Gastrocnemius medialis (tissue), 4 donors: ENCODE results near the gene CMC1. TPM values are rescaled to one million over a fixed set of nuclear protein-coding genes. Genes with fewer than 3 reads are reported as not detected.
A peak's percentile ranks its signal among the peaks of the same experiment; 100 is the strongest.

Experiments
- ATAC-seq, 2 donors: fragments of 150-250 bp; one replicate each; pipeline ENCODE4 v1.9.1; 2016
- DNase-seq, 2 donors: peaks; one replicate each; pipeline ENCODE4 v3.0.0-alpha.2; 2019
- H3K27ac ChIP-seq, 4 donors: fragments of 200-600 bp; sonication (generic); 1 replicate in 1 of 4; 2 replicates in 3 of 4; pipeline ENCODE4 v1.5.1; 2016 to 2018; ENCODE audit warnings: mild to moderate bottlenecking in 2 of 4, moderate library complexity in 1 of 4
- H3K27me3 ChIP-seq, 3 donors: fragments of 200-600 bp; sonication (generic) in 2 of 3; 1 replicate in 1 of 3; 2 replicates in 2 of 3; pipeline versions ENCODE4 v1.5.1 to v1.6.0; 2016 to 2019; ENCODE audit warnings: mild to moderate bottlenecking in 1 of 3, moderate library complexity in 1 of 3
- H3K36me3 ChIP-seq, 2 donors: fragments of 200-600 bp; sonication (generic) in 1 of 2; one replicate each; pipeline ENCODE4 v1.5.1; 2017 to 2018
- H3K4me1 ChIP-seq, 2 donors: fragments of 200-600 bp; sonication (generic) in 1 of 2; one replicate each; pipeline ENCODE4 v1.5.1; 2016 to 2017; ENCODE audit warnings: mild to moderate bottlenecking in 2 of 2
- H3K4me3 ChIP-seq, 4 donors: fragments of 200-600 bp; sonication (generic) in 3 of 4; 1 replicate in 1 of 4; 2 replicates in 3 of 4; pipeline ENCODE4 v1.5.1; 2016 to 2019; ENCODE audit warnings: mild to moderate bottlenecking in 2 of 4
- H3K9me3 ChIP-seq, 3 donors: fragments of 200-600 bp; sonication (generic) in 2 of 3; 1 replicate in 1 of 3; 2 replicates in 2 of 3; pipeline ENCODE4 v1.5.1; 2016 to 2019
- CTCF ChIP-seq, 5 experiments: fragments of 450-650 bp in 3 of 5; fragments of 200-600 bp in 2 of 5; sonication (generic) in 2 of 5; IDR thresholded peaks in 4 of 5; conservative IDR thresholded peaks in 1 of 5; 1 replicate in 4 of 5; 2 replicates in 1 of 5; pipeline ENCODE4 v1.5.1; 2016 to 2019; ENCODE audit warnings: antibody characterized with exemption in 5 of 5, mild to moderate bottlenecking in 3 of 5, moderate library complexity in 3 of 5
- POLR2A ChIP-seq, 2 donors: fragments of 450-650 bp; IDR thresholded peaks; one replicate each; pipeline ENCODE4 v1.6.1; 2017; ENCODE audit warnings: antibody characterized with exemption in 2 of 2, mild to moderate bottlenecking in 2 of 2, moderate library complexity in 2 of 2
- in situ Hi-C, 4 donors: fragments of 200-750 bp; cut with MboI; loops; one replicate each; pipeline versions ENCODE4 v1.15.0 to v1.8.0; 2017; ENCODE audit warnings: low sequenced_read_pairs in 4 of 4
- intact Hi-C: fragments of 100-400 bp; cut with DNase I; formaldehyde crosslinking; loops from one replicate; pipeline ENCODE4 v1.15.1; 2023; ENCODE audit warnings: low total_unique reads
- total RNA-seq, 4 donors: library from RNA; depleted of rRNA; stranded (reverse); fragments of >200 nt; gene quantifications; one replicate each; pipeline versions ENCODE4 v1.1.0 to v1.2.3, GENCODE V29; 2016

Gene CMC1
- total RNA-seq, 4 donors from 2014 or later, result 2.7 to 27.6 (median 18.4) TPM

GRCh38 chr3:28228623-28229022, 12.8 kb upstream of the CMC1 start:
- intact Hi-C loops, result no loop called here
- H3K9me3 ChIP-seq, result no peaks in the 10 kb centered on the region
- no peaks in the 10 kb centered on the region for H3K36me3 ChIP-seq
- in situ Hi-C loops, result loop anchor here in 1 of 4 donors (25.0 kb wide), 1 partner anchor 741 kb away; the partner anchor contains the start of gene SLC4A7
- DNase-seq (no peak), ATAC-seq (no peak)
- H3K4me3 ChIP-seq, result no peak overlapping the region
- H3K4me1 ChIP-seq, result no peaks in the 10 kb centered on the region
- H3K27ac ChIP-seq, result no peak overlapping the region
- TF ChIP-seq POLR2A (IDR thresholded peaks at IDR 0.05), result no peak
- H3K27me3 ChIP-seq, result no peaks in the 10 kb centered on the region

- Histone ChIP-seq H3K27ac (no peak overlapping the region), H3K36me3 (no peaks in the 10 kb centered on the region), H3K27me3 (no peaks in the 10 kb centered on the region), H3K4me3 (no peak overlapping the region), H3K9me3 (no peaks in the 10 kb centered on the region), H3K4me1 (no peaks in the 10 kb centered on the region)
- no peak for DNase-seq
- ATAC-seq, result no peak
- intact Hi-C loops, result no loop called here
- no peak for TF ChIP-seq CTCF (IDR thresholded peaks at IDR 0.05 in 4 of 5, conservative IDR thresholded peaks at IDR 0.05 in 1 of 5)
- TF ChIP-seq POLR2A (IDR thresholded peaks at IDR 0.05), result no peak
- in situ Hi-C loops, result loop anchor here in 1 of 4 donors (25.0 kb wide), 1 partner anchor 745 kb away; the partner anchor contains the start of gene SLC4A7
Observed at GRCh38 chr3:28232659-28233058, 8.8 kb upstream of the CMC1 start.

- Histone ChIP-seq H3K4me3 (no peak overlapping the region), H3K4me1 (no peaks in the 10 kb centered on the region), H3K36me3 (no peaks in the 10 kb centered on the region), H3K27ac (no peak overlapping the region), H3K9me3 (no peaks in the 10 kb centered on the region), H3K27me3 (no peaks in the 10 kb centered on the region)
- TF ChIP-seq POLR2A (IDR thresholded peaks at IDR 0.05) (no peak), CTCF (IDR thresholded peaks at IDR 0.05 in 4 of 5, conservative IDR thresholded peaks at IDR 0.05 in 1 of 5) (no peak)
- DNase-seq, result no peak
- no peak for ATAC-seq
- intact Hi-C loops (no loop called here), in situ Hi-C loops (loop anchor here in 1 of 4 donors (25.0 kb wide), 1 partner anchor 747 kb away; the partner anchor contains the start of gene SLC4A7)
Observed at GRCh38 chr3:28234454-28234853, 7.0 kb upstream of the CMC1 start.

- in situ Hi-C loops, result loop anchor here in 1 of 4 donors (25.0 kb wide), 1 partner anchor 752 kb away; the partner anchor contains the start of gene SLC4A7
- ATAC-seq (no peak), DNase-seq (no peak)
- Histone ChIP-seq H3K9me3 (no peaks in the 10 kb centered on the region), H3K36me3 (no peaks in the 10 kb centered on the region), H3K4me1 (peaks cover 6 to 16% of the 10 kb centered on the region in 2 donors), H3K27ac (no peak overlapping the region), H3K27me3 (no peaks in the 10 kb centered on the region), H3K4me3 (no peak overlapping the region)
- intact Hi-C loops, result no loop called here
- TF ChIP-seq POLR2A (IDR thresholded peaks at IDR 0.05) (no peak), CTCF (IDR thresholded peaks at IDR 0.05 in 4 of 5, conservative IDR thresholded peaks at IDR 0.05 in 1 of 5) (no peak)
Observed at GRCh38 chr3:28239108-28239507, 2.3 kb upstream of the CMC1 start.

- peaks cover 6 to 16% of the 10 kb centered on the region in 2 donors for H3K4me1 ChIP-seq
- H3K9me3 ChIP-seq, result no peaks in the 10 kb centered on the region
- H3K27ac ChIP-seq, result no peak overlapping the region
- peak overlapping the region in 3 of 4 donors; percentile 87 to 99 (median 92) for H3K4me3 ChIP-seq
- no peaks in the 10 kb centered on the region for H3K27me3 ChIP-seq
- H3K36me3 ChIP-seq, result no peaks in the 10 kb centered on the region
- DNase-seq (no peak), ATAC-seq (no peak)
- no peak for TF ChIP-seq CTCF (IDR thresholded peaks at IDR 0.05 in 4 of 5, conservative IDR thresholded peaks at IDR 0.05 in 1 of 5)
- TF ChIP-seq POLR2A (IDR thresholded peaks at IDR 0.05), result no peak
- in situ Hi-C loops, result loop anchor here in 1 of 4 donors (25.0 kb wide), 1 partner anchor 753 kb away; the partner anchor contains the start of gene SLC4A7
- intact Hi-C loops, result no loop called here
Observed at GRCh38 chr3:28240441-28240840, 978 bp upstream of the CMC1 start.
